ENCODE data around the gene CPT2.
"Not testable (repeated sequence)": the region's sequence is repeated elsewhere in the genome, so short reads cannot be mapped to it uniquely, and the experiment has no call there.

Gene CPT2

DNA sequence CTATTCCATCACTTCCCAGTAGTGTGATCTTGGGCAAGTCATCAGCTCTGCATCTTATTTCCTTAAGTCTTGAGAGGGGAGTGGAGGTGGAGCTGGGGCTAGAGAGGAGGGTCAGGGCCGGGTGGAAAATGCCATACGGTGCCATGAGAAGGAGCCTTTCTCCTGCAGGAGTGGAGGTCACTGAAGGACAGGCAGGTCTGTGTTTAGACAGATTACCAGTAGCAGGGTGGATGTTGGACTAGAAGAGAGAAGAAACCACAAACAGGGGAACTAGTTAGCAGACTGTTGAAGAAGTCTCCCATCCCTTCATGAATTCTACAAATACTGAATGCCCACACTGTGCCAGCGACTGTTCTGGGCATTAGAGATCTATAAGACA lies 13.9 kb upstream of the CPT2 start:
- DNase-seq, result no peak

GRCh38 chr1:53183095-53183990 lies 13.3 kb upstream of the CPT2 start:
- DNase-seq, result no peak

DNA sequence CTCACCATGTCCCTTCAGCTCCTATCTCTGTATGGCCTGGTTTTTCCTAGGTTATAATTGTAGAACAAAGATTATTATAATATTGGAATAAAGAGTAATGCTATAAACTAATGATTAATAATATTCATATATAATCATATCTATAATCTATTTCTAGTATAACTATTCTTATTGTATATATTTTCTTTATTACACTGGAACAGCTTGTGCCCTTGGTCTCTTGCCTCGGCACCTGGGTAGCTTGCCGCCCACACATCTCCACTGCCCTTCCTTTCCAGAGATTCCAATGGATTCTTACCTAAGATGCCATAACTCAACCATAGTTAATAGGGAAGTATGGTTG lies 10.7 kb upstream of the CPT2 start:
- DNase-seq, result not testable (repeated sequence)

- DNase-seq, result no peak
These were observed 10.1 kb upstream of the CPT2 start for GRCh38 chr1:53186533-53186932.

- no peak for DNase-seq
These were observed 9.2 kb upstream of the CPT2 start for GRCh38 chr1:53187401-53187800.

GRCh38 chr1:53188099-53188498 lies 8.5 kb upstream of the CPT2 start:
- DNase-seq, result no peak

DNA sequence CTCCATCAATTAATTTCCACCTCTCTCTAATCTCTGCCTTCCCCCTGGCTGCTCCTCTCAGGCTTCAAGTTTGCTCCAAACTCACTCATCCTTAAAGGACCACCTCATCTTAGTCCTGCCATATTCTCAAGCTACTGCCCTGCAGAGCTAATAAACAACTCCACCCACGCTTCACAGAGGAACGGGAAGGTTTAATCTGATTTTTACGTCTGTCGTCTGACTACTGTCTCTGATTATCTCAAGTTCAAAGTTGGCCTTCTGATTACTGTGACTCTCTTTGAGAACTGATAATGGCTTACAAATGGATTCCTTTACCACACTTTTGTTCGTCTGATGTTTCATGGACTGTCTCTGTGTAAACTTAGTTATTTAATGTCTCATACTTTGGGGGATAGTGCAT lies 7.6 kb upstream of the CPT2 start:
- DNase-seq, result no peak

GRCh38 chr1:53190210-53190611 lies 6.4 kb upstream of the CPT2 start:
- no peak for DNase-seq

DNA sequence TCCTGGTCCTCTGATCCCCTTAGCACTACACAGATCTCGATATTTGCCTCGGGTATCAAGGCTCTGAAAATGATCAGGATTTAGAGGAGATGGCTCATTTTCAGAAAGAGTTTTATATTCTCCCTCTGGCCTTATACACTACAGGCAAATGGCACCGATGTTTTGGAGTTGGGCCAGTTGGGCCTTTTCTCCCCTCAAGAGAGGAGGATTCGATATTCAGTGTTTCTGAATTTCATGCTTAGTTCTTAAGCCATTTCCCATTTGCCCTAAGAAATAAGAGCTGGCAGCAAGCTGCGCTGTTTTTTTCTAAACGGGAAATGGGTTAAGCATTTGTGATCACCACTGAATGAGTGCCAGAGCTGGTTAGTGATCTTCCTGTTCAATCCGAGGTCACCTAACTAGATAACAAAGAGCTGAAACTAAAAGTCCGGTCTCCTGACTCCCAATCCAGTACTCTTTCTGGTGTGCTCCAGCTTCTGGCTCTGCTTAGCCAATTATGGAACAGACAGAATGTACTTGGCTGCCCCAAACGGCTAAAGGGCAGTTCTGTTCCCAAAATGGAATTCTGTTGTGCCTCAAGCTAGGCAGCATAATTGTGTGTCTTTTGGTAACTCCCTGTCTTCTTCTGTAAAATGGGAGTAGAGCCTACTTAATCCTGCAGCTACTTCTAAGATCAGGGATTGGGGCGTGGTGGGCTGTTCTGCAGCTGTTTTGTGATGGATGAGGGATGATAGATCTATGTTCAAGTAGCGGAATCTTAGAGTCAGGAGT lies 1.2 kb upstream of the CPT2 start:
- DNase-seq, result no peak

DNA sequence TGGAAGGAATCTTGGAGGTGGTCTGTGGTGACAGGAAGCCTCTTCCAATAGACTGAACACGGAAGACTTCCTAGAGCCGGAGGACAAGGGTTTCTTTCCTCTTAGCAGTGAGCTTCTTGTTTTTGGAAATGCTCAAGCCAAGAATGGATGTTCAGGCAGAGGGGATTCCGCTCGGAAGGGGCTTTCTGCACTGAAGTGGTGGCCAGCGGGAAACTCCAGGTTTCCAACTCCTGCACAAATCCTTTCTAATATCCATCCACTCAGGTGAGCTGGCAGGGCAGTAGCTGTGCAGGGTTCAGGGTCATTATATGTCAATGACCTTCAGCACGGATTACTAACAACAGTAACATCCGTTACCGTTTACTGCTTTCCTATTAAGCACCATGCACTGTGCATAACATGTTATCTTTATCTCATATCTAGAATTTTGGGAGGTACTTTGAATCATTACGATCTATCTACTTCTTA lies 573 bp upstream of the CPT2 start:
- no peak for DNase-seq

- DNase-seq, result no peak
These were observed 922 bp downstream of the CPT2 start for GRCh38 chr1:53197291-53198200.

DNA sequence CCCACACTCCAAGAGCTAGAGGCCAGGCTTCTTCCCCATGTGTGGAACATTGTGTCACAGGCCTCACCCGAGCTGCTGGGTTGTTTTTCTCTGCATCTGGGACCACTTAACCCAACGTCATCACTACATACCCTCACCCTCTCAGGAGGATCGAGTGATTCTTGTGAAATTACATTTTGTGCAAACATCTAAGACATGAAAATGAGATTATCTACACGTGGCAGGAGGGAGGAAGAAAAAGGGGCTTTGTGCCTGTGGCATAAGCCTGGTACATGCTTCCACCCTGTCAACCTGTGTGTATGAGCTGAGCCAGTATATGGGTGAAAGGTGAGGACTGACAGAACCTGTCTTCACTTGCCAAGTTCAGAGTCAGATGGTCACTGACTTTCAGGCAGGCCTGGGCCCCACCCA lies 1.6 kb downstream of the CPT2 start:
- DNase-seq, result no peak

DNA sequence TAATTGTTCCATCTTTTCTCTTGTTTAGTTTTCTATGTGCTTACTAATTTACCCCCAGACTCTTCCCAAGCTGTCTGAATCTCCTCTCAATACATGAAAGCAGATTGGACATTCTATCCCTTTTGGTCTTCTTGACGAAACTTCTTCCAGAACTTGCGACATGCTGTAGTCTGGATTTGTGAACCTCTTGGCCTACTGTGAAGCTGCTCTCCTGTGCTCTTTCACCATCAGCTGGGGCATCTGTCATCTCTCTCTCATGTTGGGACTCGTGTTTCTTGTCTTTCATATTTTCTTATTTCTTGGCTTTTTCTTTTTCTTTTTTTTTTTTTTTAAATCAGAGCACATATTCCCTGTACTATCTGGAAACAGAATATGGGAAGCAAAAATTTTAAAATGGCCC lies 6.8 kb downstream of the CPT2 start:
- DNase-seq, result no peak

- DNase-seq, result not testable (repeated sequence)
These were observed 8.9 kb downstream of the CPT2 start for GRCh38 chr1:53205496-53205895.

DNA sequence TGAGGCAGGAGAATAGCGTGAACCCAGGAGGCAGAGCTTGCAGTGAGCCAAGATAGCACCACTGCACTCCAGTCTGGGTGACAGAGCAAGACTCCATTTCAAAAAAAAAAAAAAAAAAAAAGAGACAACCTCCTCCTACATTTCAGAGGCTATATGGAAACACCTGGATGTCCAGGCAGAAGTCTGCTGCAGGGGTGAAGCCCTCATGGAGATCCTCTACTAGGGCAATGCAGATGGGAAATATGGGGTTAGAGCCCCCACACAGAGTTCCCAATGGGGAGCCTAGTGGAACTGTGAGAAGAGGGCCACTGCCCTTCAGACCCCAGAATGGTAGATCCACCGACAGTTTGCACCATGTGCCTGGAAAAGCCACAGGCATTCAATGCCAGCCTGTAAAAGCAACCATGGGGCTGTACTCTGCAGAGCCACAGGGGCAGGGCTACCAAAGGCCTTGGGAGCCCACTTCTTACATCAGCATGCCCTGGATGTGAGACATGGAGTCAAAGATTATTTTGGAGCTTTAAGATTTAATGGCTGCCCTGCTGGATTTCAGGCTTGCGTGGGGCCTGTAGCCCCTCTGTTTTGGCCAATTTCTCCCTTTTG lies 9.6 kb downstream of the CPT2 start:
- DNase-seq, result not testable (repeated sequence)

- no peak for DNase-seq
These were observed 10.2 kb downstream of the CPT2 start for GRCh38 chr1:53206735-53207379.

- DNase-seq, result no peak
These were observed 11.1 kb downstream of the CPT2 start for GRCh38 chr1:53207726-53208125.

DNA sequence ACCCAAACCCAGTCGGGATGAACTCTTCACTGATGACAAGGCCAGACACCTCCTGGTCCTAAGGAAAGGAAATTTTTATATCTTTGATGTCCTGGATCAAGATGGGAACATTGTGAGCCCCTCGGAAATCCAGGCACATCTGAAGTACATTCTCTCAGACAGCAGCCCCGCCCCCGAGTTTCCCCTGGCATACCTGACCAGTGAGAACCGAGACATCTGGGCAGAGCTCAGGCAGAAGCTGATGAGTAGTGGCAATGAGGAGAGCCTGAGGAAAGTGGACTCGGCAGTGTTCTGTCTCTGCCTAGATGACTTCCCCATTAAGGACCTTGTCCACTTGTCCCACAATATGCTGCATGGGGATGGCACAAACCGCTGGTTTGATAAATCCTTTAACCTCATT lies 13.7 kb downstream of the CPT2 start:
- DNase-seq, result no peak

GRCh38 chr1:53210954-53211353 lies 14.3 kb downstream of the CPT2 start:
- DNase-seq, result no peak

DNA sequence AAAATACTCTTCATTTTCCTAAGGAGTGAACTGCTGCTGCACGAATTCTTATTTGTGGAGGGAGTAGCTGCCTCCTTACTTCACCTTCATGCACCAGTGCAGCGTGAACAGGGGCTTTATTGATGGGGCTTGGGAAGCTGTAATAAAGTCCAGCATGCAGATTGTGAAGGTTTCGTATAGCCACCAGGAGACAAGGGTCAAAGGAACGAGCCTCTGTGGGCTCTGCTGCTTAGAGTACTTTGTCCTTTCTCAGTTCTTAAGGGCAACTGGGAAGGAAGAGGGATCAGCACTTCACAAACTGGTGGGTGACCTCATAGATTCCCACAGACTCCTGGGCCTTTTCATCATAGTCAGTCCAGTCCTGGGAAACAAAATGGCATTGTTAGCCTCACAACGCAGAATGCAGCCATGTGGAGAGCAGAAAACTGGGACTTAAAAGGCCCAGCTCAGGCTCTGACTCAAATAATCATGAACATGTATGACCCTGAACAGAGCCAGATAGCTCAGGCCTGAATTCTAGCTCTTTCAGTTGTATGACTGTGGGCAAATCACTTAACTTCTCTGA lies 17.8 kb downstream of the CPT2 start:
- DNase-seq, result no peak

- no peak for DNase-seq
These were observed 21.6 kb downstream of the CPT2 start for GRCh38 chr1:53218201-53218600.

DNA sequence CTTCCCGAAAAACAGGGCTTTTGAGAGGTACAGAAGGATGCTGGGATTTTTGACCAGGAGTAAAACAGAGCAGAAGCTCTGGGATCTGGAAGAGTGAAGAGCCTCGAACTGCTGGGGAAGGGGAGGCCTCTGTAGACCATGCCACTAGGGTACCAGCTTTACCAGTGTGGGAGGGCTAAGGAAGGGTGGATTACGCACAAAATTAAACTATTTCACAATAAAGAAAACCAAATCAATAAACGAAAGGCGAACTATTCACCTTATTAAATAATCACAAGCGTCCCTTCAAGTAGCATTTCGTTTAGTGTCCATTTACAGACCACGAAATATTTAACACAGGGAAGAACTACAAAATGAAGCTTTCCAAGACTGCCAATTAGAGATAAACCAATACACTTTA lies 23.1 kb downstream of the CPT2 start:
- no peak for DNase-seq

Data from T-helper 9 cell (primary cell).